NCI-H446 treated with DMSO at 0.1 percent for 48 hours (cell line): ENCODE measurements around the gene MAP2K2.

Experiments
- DNase-seq: peaks from one replicate; lab custom pipeline; 2025; lab: John Stamatoyannopoulos, UW

Gene MAP2K2

DNA sequence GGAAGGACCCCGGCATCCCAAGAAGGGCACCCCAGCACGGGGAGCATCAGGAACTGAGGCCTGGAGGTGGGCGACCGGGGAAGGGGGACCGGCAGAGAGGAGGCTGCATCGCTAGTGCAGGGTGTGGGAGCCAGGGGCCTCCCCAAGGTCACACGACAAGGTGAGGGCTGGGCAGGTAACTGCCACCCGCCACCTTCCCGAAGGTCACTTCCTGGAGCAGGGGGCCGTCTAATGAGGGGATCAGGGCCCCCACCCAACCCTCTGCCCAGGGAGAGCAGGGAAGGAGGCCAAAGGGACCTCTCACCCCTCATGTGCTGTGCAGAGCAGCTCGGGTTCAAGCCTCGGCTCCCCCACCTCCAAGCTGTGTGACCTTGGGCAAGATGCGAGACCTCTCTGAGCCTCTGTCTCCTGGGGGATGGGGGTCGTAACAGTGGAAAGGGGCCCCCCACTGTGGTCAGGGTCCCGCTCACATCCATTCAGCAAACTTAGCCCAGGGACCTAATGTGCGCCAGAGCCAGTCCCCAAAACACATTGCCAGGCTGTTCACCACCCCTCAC is 63.2 kb downstream of the MAP2K2 start:
- no peak for DNase-seq

DNA sequence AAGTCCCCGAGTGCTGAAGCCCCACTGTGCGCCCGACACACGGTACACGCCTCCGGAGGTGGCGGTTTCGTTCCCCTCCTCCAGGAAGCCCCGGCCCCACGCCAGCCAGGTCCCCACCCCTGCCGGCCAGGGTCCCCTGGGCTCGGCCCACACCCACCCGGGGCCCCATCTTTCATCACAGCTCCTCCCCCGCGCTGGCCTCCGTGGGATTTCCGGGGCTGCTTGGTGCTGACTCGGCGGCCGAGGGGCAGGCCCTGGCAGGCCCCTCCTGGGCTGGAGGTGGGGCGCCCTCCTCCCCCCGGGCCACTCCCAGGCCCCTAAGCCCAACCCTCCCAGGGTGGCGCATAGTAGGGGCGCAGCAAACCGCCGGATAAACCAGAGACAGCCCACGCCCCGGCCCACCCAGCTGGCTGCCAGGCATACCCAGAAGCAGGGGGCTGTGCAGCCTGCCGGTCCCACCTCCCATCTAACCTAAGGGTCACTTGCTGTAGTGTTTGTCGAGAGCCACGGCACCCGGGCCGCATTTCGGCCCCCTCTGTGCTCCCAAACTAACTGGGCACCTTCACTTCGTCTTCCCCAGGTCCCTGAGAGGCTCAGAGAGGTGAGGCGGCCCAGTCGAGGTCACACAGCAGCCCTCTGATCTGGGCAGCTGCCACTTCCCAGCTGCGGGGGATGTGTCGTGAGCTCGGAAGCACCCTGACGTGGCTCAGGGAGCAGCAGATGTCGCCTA is 63.9 kb downstream of the MAP2K2 start:
- DNase-seq = no peak

DNA sequence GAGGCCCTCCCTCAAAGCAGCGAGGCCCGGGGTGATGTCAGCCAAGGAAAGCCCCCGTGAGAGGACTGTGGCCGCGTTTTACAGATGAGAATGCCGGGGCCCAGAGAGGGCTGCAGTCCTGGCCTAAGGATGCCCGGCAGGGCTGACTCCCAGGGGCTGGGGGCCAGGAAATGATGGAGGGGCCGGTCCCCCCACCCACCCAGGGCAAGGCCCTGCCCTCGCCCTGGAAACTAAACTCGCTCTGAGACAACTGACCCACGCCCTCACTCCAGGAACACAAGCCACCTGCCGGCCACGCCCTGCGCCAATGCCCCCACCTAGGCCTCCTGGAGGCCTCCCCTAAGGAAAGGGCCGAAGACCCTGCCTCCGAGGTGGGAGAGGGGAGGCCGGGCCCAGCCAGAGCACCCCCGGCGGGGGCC is 64.5 kb downstream of the MAP2K2 start:
- DNase-seq = no peak

DNA sequence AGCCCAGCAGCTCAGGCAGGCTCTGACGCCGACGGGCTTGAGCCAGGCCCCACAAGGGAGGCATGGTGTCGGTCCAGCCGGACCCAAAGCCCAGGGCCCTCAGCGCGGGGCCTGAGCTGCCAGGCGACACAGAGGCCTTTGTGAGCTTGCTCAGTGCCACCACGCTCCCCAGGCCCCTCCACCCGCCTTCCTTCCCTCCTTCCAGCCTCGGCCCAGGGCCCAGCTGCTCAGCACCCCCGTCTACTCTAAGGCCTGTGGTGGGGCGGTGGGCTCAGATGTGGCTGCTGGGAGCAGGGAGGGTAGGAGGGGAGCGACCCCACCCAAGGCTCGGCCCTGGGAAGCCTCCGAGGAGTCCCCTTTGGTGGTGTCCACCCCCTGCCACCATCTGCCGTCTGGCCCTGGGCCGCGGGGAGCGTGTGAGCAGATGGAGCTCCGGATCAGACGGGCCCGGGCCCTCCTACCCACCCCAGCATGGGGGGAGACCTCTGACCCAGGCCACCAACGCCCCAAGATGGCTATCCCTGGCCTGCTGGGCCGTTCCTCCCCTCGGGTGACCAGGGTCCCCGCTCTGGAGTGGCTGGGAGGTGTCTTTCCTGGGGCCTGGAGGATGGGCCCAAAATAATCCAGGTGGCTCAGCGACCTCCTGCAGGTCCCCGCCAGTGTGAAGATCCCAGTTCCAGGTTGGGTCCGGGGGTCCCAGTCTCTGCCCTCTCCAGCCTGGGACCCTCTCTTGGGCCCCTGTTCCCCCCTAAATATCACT is 65.0 kb downstream of the MAP2K2 start:
- no peak for DNase-seq

DNA sequence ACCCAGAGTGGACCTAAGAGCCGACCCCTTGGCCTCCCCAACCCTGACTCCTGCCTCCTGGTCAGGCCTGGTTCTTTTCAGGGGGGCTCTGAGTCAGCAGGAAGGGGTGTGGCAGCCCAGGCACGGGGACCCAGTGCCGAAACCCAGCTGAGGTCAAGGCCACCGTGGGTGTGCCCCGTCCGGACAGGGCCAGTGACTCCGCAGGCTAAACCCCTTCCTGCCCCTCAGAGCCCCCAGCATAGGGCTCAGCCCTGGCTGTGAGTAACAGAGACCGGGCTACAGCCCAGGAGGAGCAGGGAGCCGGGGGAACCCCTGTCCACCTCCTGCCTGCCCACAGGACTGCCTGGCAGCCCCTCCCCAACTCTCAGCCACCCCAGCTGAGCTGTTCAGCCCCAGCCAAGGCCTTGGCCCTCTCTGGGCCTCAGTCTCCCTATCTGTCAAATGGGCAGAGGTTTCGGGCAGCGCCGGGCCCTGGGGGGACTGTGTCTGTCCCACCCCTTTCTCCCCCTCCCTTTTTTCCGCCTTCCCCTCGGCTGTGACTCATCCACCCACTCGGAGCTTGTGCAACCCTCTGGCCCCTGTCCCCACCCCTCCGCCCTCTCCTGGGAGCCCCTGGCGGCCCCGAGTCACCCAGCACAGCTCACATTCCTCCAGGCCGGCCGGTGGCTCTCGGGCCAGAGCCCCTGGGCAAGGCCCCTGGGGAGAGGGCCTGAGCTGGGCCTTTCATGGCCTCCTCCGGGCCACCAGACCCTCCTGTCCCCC is 65.8 kb downstream of the MAP2K2 start:
- no peak for DNase-seq

DNA sequence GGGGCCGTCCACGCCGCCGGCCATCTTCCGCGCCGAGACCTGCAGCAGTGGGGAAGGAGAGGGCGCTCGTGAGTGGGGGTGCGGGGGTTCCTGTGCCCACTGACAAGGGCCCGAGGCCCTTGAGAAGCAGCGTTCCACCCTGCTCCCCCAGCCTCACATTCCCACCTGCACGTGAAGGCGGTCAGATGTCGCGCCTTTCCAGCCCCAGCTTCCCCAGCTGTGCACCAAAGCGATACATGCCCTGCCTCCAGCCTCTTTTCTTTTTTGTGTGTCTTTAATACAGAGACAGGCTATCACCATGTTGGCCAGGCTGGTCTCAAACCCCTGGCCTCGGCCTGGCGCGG is 68.7 kb downstream of the MAP2K2 start:
- no peak for DNase-seq

DNA sequence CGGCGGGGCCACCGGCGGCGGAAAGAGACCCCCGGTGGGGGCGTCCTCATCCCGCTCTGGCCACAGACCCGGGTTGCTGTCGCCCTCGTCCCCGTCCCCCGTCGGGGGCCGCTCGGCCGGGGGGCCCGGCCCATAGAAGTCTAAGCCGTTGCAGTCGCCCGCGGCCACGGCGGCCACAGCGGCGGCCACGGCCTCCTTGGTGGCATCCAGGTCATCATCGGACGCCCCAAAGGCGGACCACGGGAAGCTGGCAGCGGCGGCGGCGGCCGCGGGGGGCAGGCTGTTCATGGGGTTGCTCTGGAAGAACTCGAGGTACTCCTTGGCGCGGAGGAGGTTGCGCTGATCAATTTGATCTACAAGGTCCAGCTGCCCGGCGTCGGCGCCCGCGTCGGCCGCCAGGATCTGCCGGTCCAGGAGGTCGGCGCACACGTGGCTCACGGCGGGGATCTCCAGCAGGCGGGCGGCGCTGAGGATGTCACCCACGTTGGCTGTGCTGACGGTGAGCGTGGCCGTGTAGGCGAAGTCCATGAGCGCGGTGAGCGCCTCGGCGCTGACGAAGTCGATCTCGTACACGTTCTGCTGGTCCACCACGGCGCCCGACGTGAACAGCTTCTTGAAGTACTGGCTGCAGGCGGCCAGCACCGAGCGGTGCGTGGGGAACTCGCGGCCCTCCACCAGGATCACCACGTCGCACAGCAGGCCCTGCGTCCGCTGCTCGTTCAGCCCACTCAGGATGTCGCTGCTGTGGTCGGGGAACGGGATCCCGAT is 69.3 kb downstream of the MAP2K2 start:
- no peak for DNase-seq

DNA sequence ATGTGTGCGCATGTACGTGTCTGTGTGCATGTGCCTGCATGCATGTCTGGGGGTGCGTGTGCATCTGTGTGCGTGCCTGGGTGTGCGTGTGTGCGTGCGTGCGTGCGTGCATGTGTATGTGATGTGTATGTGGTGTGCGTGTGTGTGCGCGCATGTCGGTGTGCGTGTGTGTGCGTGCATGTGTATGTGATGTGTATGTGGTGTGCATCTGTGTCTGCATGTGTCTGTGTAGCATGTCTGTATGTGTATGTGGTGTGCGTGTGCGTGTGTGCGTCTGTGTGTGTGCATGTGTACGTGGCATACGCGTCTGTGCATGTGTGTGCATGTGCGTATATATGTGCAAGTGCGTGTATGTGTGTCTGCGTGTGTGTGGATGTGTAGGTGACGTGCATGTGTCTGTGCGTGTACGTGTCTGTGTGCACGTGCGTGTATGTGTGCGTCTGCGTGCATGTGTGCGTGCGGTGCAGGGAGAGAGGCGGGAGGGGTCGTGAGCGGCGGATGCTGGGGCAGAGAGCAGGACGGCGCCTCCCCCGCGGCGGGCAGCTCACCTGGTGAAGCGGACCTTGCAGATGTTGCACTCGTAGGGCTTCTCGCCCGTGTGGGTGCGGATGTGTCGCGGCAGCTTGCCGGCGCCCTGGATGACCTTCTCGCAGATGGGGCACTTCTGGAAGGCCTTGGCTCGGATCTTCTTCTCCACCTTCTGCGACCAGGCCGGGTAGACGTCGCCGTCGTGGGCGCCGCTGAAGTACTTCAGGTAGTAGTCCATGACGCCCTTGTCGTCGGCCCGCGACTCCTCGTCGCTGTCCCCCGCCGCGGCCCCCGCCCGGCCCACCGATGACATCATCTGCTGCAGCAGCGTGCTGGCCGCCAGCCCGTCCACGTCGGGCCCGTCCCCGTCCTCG is 70.2 kb downstream of the MAP2K2 start:
- DNase-seq = no peak

DNA sequence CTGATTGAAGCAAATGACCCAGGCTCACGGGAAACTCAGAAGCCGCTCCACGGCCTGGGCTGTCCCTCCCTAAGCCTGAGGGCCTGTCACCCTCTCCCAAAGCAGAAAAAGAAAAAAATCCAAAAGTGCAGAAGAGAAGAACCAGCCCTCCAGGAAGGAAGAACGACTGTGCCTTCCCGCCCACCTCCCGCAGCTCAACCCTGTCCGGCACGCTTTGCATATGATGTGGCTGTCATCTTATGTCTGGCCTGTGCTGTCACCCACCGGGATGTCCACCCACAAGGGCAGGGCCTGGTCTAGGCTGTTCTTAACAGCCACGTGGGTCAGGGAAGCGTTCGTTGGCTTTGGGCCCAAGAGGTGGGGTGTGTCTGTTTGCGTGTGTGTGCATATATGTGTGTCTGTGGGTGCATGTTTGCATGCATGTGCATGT is 70.9 kb downstream of the MAP2K2 start:
- no peak for DNase-seq

DNA sequence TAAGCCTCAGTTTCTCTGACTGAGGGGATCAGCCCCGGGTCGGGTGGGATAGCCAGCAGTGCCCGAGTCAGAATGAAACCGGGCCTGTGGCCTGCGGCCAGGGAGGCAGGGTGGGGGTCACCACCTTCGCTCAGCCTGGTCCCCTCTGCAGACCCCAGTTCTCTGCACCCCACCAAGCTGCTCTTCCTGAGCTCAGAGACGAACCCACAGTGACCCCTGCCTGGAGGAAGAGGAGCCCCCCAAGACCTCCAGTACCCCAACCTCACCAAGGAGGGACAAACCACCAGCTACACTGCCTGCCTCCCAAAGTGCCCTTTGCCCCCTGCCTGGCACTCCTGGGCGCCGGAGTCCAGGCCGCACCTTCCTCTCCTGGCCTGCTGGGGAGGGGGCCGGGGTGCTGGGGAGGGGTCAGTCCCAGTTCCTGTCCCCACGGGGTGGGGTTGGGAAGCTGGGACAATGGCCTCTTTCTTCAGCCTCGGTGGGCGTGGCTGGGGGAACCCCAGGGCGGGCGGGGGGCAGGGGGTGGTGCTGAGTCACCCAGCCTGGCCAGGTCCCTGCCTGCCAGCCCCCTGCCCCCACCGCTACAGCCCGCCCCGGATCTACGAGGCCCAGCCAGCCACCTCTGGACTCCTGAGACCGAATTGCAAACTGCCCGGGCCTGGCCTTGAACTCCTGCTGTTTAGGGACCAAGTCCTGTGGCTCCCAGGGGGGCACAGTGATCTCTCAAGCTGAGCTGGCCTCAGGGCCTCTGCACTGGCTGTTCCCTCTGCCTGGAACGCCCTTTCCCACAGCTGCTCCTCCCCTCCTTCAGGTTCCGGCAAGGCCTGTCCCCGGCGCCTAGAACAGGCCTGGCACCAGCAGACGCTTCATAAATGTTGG is 71.6 kb downstream of the MAP2K2 start:
- DNase-seq = no peak

DNA sequence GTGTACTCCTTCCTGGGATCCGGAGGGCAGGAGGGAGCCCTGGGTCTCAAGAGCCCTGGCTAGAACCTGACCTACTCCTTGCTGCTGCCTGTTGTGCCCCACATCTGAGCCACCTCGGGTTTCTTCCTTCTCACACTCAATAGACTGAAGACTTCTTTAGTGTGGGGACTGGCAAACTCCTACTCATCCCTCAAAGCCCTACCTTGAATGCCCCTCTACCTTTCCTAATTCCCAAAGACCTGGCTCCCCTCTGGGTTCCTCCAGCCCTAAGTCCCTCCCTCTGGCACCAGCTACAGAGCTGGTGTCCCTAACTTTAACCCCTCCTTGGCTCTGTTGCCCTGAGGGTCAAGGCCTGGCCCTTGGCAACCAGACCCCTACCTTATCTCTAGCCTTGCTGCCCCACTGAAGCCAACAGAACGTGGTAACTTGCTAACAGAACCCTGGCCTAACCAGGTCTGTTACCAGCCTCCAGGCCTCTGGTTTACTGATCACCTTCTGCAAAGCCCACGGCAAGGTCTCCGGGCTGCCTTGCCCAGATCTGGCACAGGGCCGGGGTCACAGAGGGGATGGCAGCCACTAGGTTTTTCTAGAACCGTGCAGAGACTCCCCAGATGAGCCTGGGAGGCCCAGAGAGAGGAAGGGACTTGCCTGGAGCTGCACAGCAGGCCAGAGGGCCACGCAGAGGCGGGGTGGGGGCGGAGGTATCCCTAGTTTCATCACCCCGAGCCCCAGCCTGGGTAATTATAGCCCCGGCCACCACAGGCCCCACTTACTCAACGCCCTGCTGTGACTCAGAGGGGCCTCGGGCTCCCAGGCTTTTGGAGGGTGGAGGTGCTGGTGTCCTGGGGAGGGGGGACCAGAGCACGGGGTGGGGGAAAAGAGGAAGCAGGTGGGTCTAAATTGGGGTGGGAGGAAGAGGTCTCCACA is 72.5 kb downstream of the MAP2K2 start:
- no peak for DNase-seq

DNA sequence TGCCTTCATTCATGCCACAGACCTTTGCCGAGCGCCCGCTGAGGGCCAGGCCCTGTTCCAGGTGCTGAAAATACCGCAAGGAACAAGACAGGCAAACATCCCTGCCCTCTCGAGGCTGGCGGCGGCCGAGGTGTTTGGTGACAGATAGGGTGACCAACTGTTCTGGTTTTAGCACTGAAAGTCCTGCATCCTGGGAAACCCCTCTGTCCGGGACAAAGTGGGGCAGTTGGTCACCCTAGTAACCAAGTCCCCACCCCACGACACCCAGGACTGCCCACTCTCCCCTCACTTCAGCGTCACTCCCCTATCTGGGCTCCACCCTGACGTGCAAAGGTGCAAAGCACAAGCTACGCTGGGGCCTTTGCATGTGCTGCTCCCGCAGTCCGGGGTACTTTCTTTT is 74.5 kb downstream of the MAP2K2 start:
- no peak for DNase-seq

DNA sequence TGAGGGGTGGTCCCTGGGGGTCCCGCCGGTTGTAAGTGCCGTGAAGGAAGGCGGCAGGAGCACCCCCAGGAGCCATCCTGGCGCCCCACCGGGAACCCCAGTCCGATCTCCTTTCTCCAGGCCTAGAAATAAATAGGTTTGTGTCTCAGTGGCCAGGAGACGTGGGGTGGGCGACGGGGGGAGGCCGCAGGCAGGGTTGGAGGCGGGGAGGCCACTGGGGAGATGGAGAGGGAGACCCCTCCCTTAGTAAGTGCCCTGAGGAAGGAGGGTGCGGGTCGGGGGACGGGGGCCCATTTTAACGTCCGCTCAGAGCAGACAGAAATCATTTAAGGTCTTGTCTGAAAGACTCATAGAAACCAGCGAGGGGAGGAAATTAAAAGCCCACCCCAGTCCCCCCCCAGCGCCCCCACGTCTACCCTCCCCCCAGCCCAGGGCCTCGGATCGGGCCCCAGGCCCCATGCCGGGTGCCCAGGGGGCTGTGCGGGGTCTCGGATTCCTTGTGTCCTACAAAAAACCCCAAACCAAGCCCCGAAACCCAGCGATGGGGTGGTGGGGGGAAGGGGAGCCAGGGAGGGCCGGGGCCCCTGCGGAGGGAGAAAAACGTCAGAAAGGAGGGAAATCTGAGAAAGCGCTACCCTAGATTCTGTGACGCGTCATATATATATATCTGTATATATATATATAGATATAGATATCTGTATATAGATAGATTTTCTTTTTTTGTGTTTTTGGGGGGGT is 76.8 kb downstream of the MAP2K2 start:
- no peak for DNase-seq

DNA sequence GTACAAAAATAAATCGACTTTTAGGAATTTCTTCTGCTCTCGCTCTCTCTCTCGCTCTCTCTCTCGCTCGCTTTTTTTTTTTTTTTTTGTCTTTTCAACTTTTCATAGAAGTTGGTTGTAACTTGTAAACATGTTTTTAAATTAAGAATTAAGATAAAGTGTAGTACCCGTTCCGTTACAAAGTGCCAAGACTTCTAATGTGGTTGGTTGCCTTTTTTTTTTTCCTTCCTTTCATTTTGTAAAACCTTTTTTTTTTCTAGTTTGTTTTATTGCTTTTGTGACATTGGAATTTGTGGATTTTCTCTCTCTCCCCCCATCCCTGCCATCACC is 77.6 kb downstream of the MAP2K2 start:
- DNase-seq = no peak

DNA sequence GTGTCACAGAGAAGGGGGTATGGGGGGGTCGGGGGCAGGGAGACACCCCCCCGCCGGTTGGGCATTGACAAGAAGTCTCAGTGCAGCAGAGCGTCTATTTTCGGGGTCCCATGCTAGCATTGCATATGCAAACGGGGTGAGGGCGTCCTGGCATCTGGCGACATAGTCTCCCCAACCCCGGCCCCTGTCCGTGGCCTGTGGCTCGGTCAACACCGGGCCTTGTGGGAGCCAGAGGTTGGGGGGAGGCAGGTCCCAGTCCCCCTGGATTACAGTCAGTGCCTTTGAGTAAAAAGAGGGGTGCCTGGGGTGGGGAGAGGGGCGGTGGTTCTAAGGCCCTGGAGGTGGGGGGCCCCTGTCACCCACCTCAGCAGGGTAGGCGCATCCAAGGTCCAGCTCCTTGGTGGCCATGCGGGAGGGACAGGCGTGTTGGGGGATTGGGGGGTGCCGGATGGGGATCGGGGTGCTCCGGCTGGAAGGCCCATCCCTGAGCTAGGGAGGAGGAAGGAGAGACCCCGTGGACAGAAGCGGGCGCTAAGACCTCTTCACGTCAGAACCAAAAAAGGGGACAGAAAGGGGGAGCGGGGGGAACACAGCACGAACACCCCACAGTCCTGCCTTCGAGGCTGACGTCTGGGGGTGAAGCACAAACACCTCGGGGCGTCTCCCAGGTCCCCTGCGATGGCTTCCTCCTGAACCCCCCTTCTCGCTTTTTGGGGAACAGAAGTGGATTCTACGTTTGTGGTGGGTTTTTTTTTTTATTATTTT is 78.1 kb downstream of the MAP2K2 start:
- DNase-seq = no peak

DNA sequence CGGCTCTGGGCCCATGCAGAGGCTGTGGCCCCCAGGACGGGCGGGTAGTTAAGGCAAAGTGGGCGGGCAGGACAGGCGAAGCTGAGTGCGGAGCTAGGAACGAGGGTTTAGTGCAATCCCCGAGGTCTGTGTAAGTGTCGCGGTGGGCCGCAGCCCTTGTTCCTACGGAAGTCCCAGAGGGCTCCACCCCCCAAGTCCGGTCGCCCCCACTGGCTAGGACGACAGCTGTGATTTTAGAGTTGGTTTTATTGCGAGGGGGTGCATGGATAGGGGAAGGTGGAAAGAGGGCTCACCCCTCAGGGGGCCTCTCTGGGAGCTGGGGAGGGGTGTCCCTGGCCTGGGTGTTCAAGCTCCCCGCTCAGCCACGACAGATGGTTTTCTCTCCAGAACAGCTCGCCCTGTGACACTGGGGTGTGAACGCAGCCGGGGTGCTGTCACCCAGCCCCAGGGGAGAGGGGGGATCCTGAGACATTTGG is 78.9 kb downstream of the MAP2K2 start:
- no peak for DNase-seq
